H1 (cell line): ENCODE data around the gene ASTN2. TPM values are rescaled to one million over a fixed set of nuclear protein-coding genes. Genes with fewer than 3 reads are reported as not detected.

ENCODE experiments used
- CTCF ChIA-PET: fragments of 300-600 bp; sonication (Branson Sonifier 250); formaldehyde crosslinking; loops from one replicate; lab custom pipeline; 2021; ENCODE audit not compliant: partially characterized antibody; lab: Charles Lee
- POLR2A ChIA-PET: fragments of 300-600 bp; sonication (Branson Sonifier 250); formaldehyde crosslinking; loops from one replicate; lab custom pipeline; 2021; ENCODE audit warnings: inconsistent platforms; ENCODE audit not compliant: partially characterized antibody; lab: Charles Lee
- DNase-seq, 2 experiments: peaks; one replicate each; pipeline versions ENCODE4 v3.0.0 to v3.0.0-alpha.2; 2010 to 2022; ENCODE audit warnings: low spot score in 2 of 2, low read depth in 1 of 2, mixed read lengths in 1 of 2
- FAIRE-seq: peaks from 2 replicates; lab custom pipeline; 2011; peaks lifted over from hg19 to GRCh38; lab: Jason Lieb, UNC
- H2AFZ ChIP-seq: 2 replicates; pipeline ENCODE4 v1.8.1; 2012; ENCODE audit warnings: low read length, inconsistent platforms
- H2AK5ac ChIP-seq: 2 replicates; pipeline ENCODE4 v1.6.1; 2013; ENCODE audit warnings: low read depth, low read length
- H2BK120ac ChIP-seq: replicated peaks from 2 replicates; pipeline ENCODE3; 2013; ENCODE audit warnings: low read depth, low read length, inconsistent platforms
- H2BK12ac ChIP-seq: 2 replicates; pipeline ENCODE4 v1.6.1; 2013; ENCODE audit warnings: low read depth, low read length
- H2BK15ac ChIP-seq: 2 replicates; pipeline ENCODE4 v1.6.1; 2013; ENCODE audit warnings: low read length
- H2BK20ac ChIP-seq: 2 replicates; pipeline ENCODE4 v1.6.1; 2013; ENCODE audit warnings: low read length
- H2BK5ac ChIP-seq: 2 replicates; pipeline ENCODE4 v1.6.1; 2013; ENCODE audit warnings: low read depth, low read length
- H3K14ac ChIP-seq: 2 replicates; pipeline ENCODE4 v1.6.1; 2013; ENCODE audit warnings: inconsistent platforms; ENCODE audit not compliant: insufficient read length
- H3K18ac ChIP-seq: 2 replicates; pipeline ENCODE4 v1.6.1; 2013; ENCODE audit warnings: low read length; ENCODE audit errors: extremely low read depth
- H3K23ac ChIP-seq: 2 replicates; pipeline ENCODE4 v1.6.1; 2013; ENCODE audit warnings: inconsistent platforms; ENCODE audit not compliant: insufficient read length
- H3K23me2 ChIP-seq: 2 replicates; pipeline ENCODE4 v1.6.1; 2013; ENCODE audit warnings: low read depth, low read length
- H3K27ac ChIP-seq: 2 replicates; pipeline ENCODE4 v1.6.1; 2011; ENCODE audit warnings: low read depth, low read length, inconsistent platforms
- H3K27me3 ChIP-seq, 4 experiments: replicated peaks in 1 of 4; 1 replicate in 1 of 4; 2 replicates in 3 of 4; pipeline versions ENCODE4 v1.6.1 to v1.8.1; 2011 to 2013; ENCODE audit warnings: low read length in 3 of 4, mild to moderate bottlenecking in 3 of 4, inconsistent platforms in 2 of 4, mixed read lengths in 2 of 4, moderate library complexity in 1 of 4; ENCODE audit not compliant: control insufficient read depth in 3 of 4, insufficient read depth in 3 of 4; ENCODE audit errors: extremely low read depth in 1 of 4
- H3K36me3 ChIP-seq, 4 experiments: 2 replicates each; pipeline versions ENCODE4 v1.6.1 to v1.8.1; 2011 to 2013; ENCODE audit warnings: mild to moderate bottlenecking in 4 of 4, low read length in 3 of 4, moderate library complexity in 2 of 4, control low read depth in 1 of 4, inconsistent platforms in 1 of 4; ENCODE audit not compliant: insufficient read depth in 4 of 4, control insufficient read depth in 2 of 4
- H3K4ac ChIP-seq: replicated peaks from 2 replicates; pipeline ENCODE3; 2013; ENCODE audit warnings: low read length, low read depth, mixed read lengths, inconsistent platforms; ENCODE audit not compliant: insufficient read length
- H3K4me1 ChIP-seq, 4 experiments: replicated peaks in 1 of 4; 1 replicate in 1 of 4; 2 replicates in 3 of 4; pipeline versions ENCODE4 v1.6.1 to v1.8.1; 2011 to 2013; ENCODE audit warnings: low read length in 3 of 4, inconsistent platforms in 2 of 4, mixed read lengths in 1 of 4; ENCODE audit not compliant: insufficient read depth in 4 of 4, control insufficient read depth in 3 of 4
- H3K4me2 ChIP-seq, 2 experiments: 2 replicates each; pipeline versions ENCODE4 v1.6.1 to v1.8.1; 2011 to 2013; ENCODE audit warnings: low read depth in 2 of 2, low read length in 2 of 2, control low read depth in 1 of 2, inconsistent platforms in 1 of 2, mild to moderate bottlenecking in 1 of 2; ENCODE audit not compliant: insufficient read depth in 1 of 2
- H3K4me3 ChIP-seq, 4 experiments: fragments of 200-600, 300-600 bp in 1 of 4; sonication (generic), shearing (Covaris generic), sonication (Bioruptor Twin) in 1 of 4; 2 replicates each; pipeline versions ENCODE4 v1.5.1 to v1.8.1; 2011 to 2016; ENCODE audit warnings: low read length in 4 of 4, low read depth in 3 of 4, control low read depth in 2 of 4, inconsistent platforms in 2 of 4, mild to moderate bottlenecking in 2 of 4, mixed read lengths in 1 of 4, moderate library complexity in 1 of 4; ENCODE audit not compliant: insufficient read depth in 2 of 4; ENCODE audit errors: extremely low read depth in 1 of 4
- H3K56ac ChIP-seq: replicated peaks from 2 replicates; pipeline ENCODE3; 2013; ENCODE audit warnings: low read depth, mild to moderate bottlenecking, mixed read lengths, low read length, inconsistent platforms; ENCODE audit not compliant: insufficient read length
- H3K79me1 ChIP-seq: 2 replicates; pipeline ENCODE4 v1.6.1; 2013; ENCODE audit warnings: low read depth, low read length, control low read depth
- H3K79me2 ChIP-seq, 2 experiments: 2 replicates each; pipeline versions ENCODE4 v1.6.1 to v1.8.1; 2012 to 2013; ENCODE audit warnings: low read length in 2 of 2, mild to moderate bottlenecking in 2 of 2, inconsistent platforms in 1 of 2; ENCODE audit not compliant: insufficient read depth in 2 of 2, control insufficient read depth in 1 of 2
- H3K9ac ChIP-seq, 4 experiments: replicated peaks in 1 of 4; 1 replicate in 1 of 4; 2 replicates in 3 of 4; pipeline versions ENCODE4 v1.6.1 to v1.8.1; 2011 to 2013; ENCODE audit warnings: low read depth in 3 of 4, low read length in 3 of 4, control low read depth in 2 of 4, mild to moderate bottlenecking in 2 of 4, moderate library complexity in 2 of 4, inconsistent platforms in 1 of 4; ENCODE audit errors: extremely low read depth in 1 of 4
- H3K9me3 ChIP-seq, 2 experiments: 2 replicates each; pipeline versions ENCODE4 v1.6.1 to v1.8.1; 2012 to 2013; ENCODE audit warnings: mild to moderate bottlenecking in 2 of 2, moderate library complexity in 2 of 2, control low read depth in 1 of 2, inconsistent platforms in 1 of 2, low read depth in 1 of 2, low read length in 1 of 2, mixed read lengths in 1 of 2; ENCODE audit not compliant: insufficient read depth in 2 of 2
- H4K20me1 ChIP-seq, 2 experiments: replicated peaks in 1 of 2; 2 replicates each; pipeline versions ENCODE3 to v1.8.1; 2011 to 2013; ENCODE audit warnings: inconsistent platforms in 2 of 2, low read length in 2 of 2, mild to moderate bottlenecking in 1 of 2; ENCODE audit not compliant: insufficient read depth in 2 of 2, control insufficient read depth in 1 of 2
- H4K5ac ChIP-seq: 2 replicates; pipeline ENCODE4 v1.6.1; 2013; ENCODE audit warnings: low read length, low read depth, mixed read lengths, inconsistent platforms; ENCODE audit not compliant: insufficient read length
- H4K8ac ChIP-seq: 2 replicates; pipeline ENCODE4 v1.8.0; 2013; ENCODE audit warnings: mild to moderate bottlenecking, moderate library complexity, low read length, inconsistent platforms; ENCODE audit not compliant: insufficient read depth; ENCODE audit errors: extremely low read depth
- H4K91ac ChIP-seq: replicated peaks from 2 replicates; pipeline ENCODE3; 2013; ENCODE audit warnings: low read length, mixed read lengths, inconsistent platforms; ENCODE audit not compliant: insufficient read length
- ATF2 ChIP-seq: IDR thresholded peaks from 2 replicates; pipeline ENCODE4 v1.6.1; 2012; ENCODE audit warnings: low read length, inconsistent platforms
- CHD2 ChIP-seq: IDR thresholded peaks from 2 replicates; pipeline ENCODE4 v1.6.1; 2012; ENCODE audit warnings: low read length, improper control_type of control experiment
- HDAC2 ChIP-seq, 2 experiments: fragments of 300-600 bp in 1 of 2; sonication (generic) in 1 of 2; IDR thresholded peaks; 2 replicates each; pipeline ENCODE4 v1.6.1; 2011 to 2012; ENCODE audit warnings: low read depth in 2 of 2, low read length in 2 of 2, mild to moderate bottlenecking in 2 of 2, moderate library complexity in 2 of 2, borderline replicate concordance in 1 of 2, inconsistent platforms in 1 of 2
- POLR2AphosphoS5 ChIP-seq: IDR thresholded peaks from 2 replicates; pipeline ENCODE4 v1.6.1; 2011; ENCODE audit warnings: low read depth, low read length
- POU5F1 ChIP-seq: IDR thresholded peaks from 2 replicates; pipeline ENCODE4 v1.6.1; 2011; ENCODE audit warnings: low read depth, mild to moderate bottlenecking, low read length, moderate library complexity
- SIRT6 ChIP-seq: IDR thresholded peaks from one replicate; pipeline ENCODE4 v1.7.1; 2012; ENCODE audit warnings: low read length, inconsistent platforms
- SP1 ChIP-seq: IDR thresholded peaks from 2 replicates; pipeline ENCODE4 v1.6.1; 2011; ENCODE audit warnings: low read depth, low read length
- TBP ChIP-seq: IDR thresholded peaks from 2 replicates; pipeline ENCODE4 v1.6.1; 2011; ENCODE audit warnings: low read depth, low read length, improper control_type of control experiment
- WGBS, 2 experiments: shearing (Covaris generic) in 1 of 2; methylation state at CpG; one replicate each; pipeline versions ENCODE4 v1.1.6 to v1.1.7; 2013 to 2015; ENCODE audit warnings: low lambda C conversion rate in 2 of 2, mixed read lengths in 2 of 2, inconsistent platforms in 1 of 2, low coverage in 1 of 2, missing lambda C conversion rate in 1 of 2; ENCODE audit not compliant: insufficient replicate concordance in 2 of 2, insufficient coverage in 1 of 2, insufficient read length in 1 of 2; ENCODE audit errors: extremely low coverage in 1 of 2, missing lambda C conversion rate in 1 of 2; 5-methylcytosine and 5-hydroxymethylcytosine counted together
- polyA plus RNA-seq, 7 experiments: library from polyadenylated mRNA; depleted of rRNA in 3 of 7; stranded (reverse) in 5 of 7; unstranded in 2 of 7; fragments of >200 nt in 5 of 7; fragments of 200-250 nt in 2 of 7; gene quantifications; 1 replicate in 5 of 7; 2 replicates in 1 of 7; 4 replicates in 1 of 7; pipeline versions ENCODE4 v1.2.1 to v1.2.3, GENCODE V29; 2011 to 2013; ENCODE audit warnings: missing spikeins in 2 of 7, mixed read lengths in 2 of 7
- total RNA-seq: library from RNA; stranded (reverse); fragmentation: NEBNext Ultra II Directional; extraction: Animal tissue kit (Norgen Biotek cat#: 25700); gene quantifications from 2 replicates; pipeline ENCODE4 v1.2.1, GENCODE V29; 2021

ASTN2 gene
- total and polyA plus RNA-seq, 2 of the 8 experiments (the other 6 are each of a cell fraction or from before 2014, with no cell fraction given), result 8.2 to 13.7 TPM

- FAIRE-seq (no peak), DNase-seq (no peak)
- Histone ChIP-seq H4K8ac (no peak overlapping the region), H2BK20ac (no peak overlapping the region), H3K56ac (no peak overlapping the region), H4K20me1 (no peaks in the 10 kb centered on the region), H3K23ac (no peak overlapping the region), H2BK5ac (no peak overlapping the region), H4K5ac (no peak overlapping the region), H3K9ac (no peak overlapping the region), H2BK15ac (no peak overlapping the region), H3K36me3 (no peaks in the 10 kb centered on the region), H3K18ac (no peak overlapping the region), H3K27me3 (no peaks in the 10 kb centered on the region), H4K91ac (no peak overlapping the region), H3K4me3 (no peak overlapping the region), H3K79me2 (no peaks in the 10 kb centered on the region), H3K14ac (no peak overlapping the region), H3K4me1 (no peaks in the 10 kb centered on the region), H3K79me1 (no peaks in the 10 kb centered on the region), H3K27ac (no peak overlapping the region), H3K9me3 (peaks cover 4 to 12% of the 10 kb centered on the region in 2 experiments; a peak in 2 of 4 replicates), H2AK5ac (no peak overlapping the region), H3K4ac (no peak overlapping the region), H3K4me2 (no peak overlapping the region), H3K23me2 (no peaks in the 10 kb centered on the region; the same call in 1 of the 2 replicates), H2BK12ac (no peak overlapping the region), H2AFZ (no peak overlapping the region), H2BK120ac (no peak overlapping the region)
- 86% methylated on average over 3 of the region's 3 CpGs; no CpG with 5 or more reads in 1 of the 2 experiments for WGBS, 2 experiments
- ChIA-PET CTCF (interaction anchor here (0.8 to 1.6 kb wide), 5 partner anchors 9 to 207 kb away, joined by 3 to 4 read pairs (median 4); no protein-coding TSS in a partner anchor), POLR2A (no interaction called here)
- TF ChIP-seq CHD2, result no peak
- TF ChIP-seq SP1, result no peak
- no peak for TF ChIP-seq SIRT6
- no peak for TF ChIP-seq TBP
- no peak for TF ChIP-seq HDAC2 (IDR thresholded peaks at IDR 0.05; ENCODE audit: borderline replicate concordance in 1 of 2, low read depth in 2 of 2, low read length in 2 of 2)
- TF ChIP-seq ATF2, result no peak
- TF ChIP-seq POU5F1, result no peak
- no peak for TF ChIP-seq POLR2AphosphoS5
These were observed 172.8 kb downstream of the ASTN2 start for GRCh38 chr9:117242082-117242481.
